Measurements from ENCODE around the gene LRRC3.

The LRRC3 gene

GRCh38 chr21:44471341-44471740, 16.0 kb downstream of the LRRC3 start:
- no peak for DNase-seq (ENCODE audit: low spot score)
- TF ChIP-seq CTCF (IDR thresholded peaks at IDR 0.05; ENCODE audit: borderline replicate concordance, control extremely low read depth, extremely low read depth, insufficient read depth, missing control alignments), result no peak
- in situ Hi-C loops (cut with MboI; ENCODE audit: low sequenced_read_pairs, unreplicated experiment), result loop anchor here (25.0 kb wide), 3 partner anchors 109 to 634 kb away; partner anchors contain the start of gene TRPM2

GRCh38 chr21:44471996-44472395, 16.7 kb downstream of the LRRC3 start:
- in situ Hi-C loops (cut with MboI; ENCODE audit: low sequenced_read_pairs, unreplicated experiment), result loop anchor here (25.0 kb wide), 3 partner anchors 110 to 635 kb away; partner anchors contain the start of gene TRPM2
- TF ChIP-seq CTCF (IDR thresholded peaks at IDR 0.05; ENCODE audit: borderline replicate concordance, control extremely low read depth, extremely low read depth, insufficient read depth, missing control alignments), result no peak
- DNase-seq (ENCODE audit: low spot score), result no peak

GRCh38 chr21:44473915-44474555, 18.7 kb downstream of the LRRC3 start:
- in situ Hi-C loops (cut with MboI; ENCODE audit: low sequenced_read_pairs, unreplicated experiment), result loop anchor here (25.0 kb wide), 3 partner anchors 112 to 637 kb away; partner anchors contain the start of gene TRPM2
- TF ChIP-seq CTCF (IDR thresholded peaks at IDR 0.05; ENCODE audit: borderline replicate concordance, control extremely low read depth, extremely low read depth, insufficient read depth, missing control alignments), result no peak
- no peak for DNase-seq (ENCODE audit: low spot score)

- DNase-seq (ENCODE audit: low spot score), result no peak
- no peak for TF ChIP-seq CTCF (IDR thresholded peaks at IDR 0.05; ENCODE audit: borderline replicate concordance, control extremely low read depth, extremely low read depth, insufficient read depth, missing control alignments)
- in situ Hi-C loops (cut with MboI; ENCODE audit: low sequenced_read_pairs, unreplicated experiment), result no loop called here
Observed at GRCh38 chr21:44475266-44475845, 20.0 kb downstream of the LRRC3 start.

- no peak for TF ChIP-seq CTCF (IDR thresholded peaks at IDR 0.05; ENCODE audit: borderline replicate concordance, control extremely low read depth, extremely low read depth, insufficient read depth, missing control alignments)
- in situ Hi-C loops (cut with MboI; ENCODE audit: low sequenced_read_pairs, unreplicated experiment), result no loop called here
- no peak for DNase-seq (ENCODE audit: low spot score)
Observed at GRCh38 chr21:44477131-44477530, 21.8 kb downstream of the LRRC3 start.

- no peak for TF ChIP-seq CTCF (IDR thresholded peaks at IDR 0.05; ENCODE audit: borderline replicate concordance, control extremely low read depth, extremely low read depth, insufficient read depth, missing control alignments)
- in situ Hi-C loops (cut with MboI; ENCODE audit: low sequenced_read_pairs, unreplicated experiment), result no loop called here
- DNase-seq (ENCODE audit: low spot score), result no peak
Observed at GRCh38 chr21:44477712-44478111, 22.4 kb downstream of the LRRC3 start.

Measured in GM13976 (cell line).